ENCODE results near the gene TLR1. TPM values are rescaled to one million over a fixed set of nuclear protein-coding genes. Genes with fewer than 3 reads are reported as not detected.

Gene TLR1, protein sequence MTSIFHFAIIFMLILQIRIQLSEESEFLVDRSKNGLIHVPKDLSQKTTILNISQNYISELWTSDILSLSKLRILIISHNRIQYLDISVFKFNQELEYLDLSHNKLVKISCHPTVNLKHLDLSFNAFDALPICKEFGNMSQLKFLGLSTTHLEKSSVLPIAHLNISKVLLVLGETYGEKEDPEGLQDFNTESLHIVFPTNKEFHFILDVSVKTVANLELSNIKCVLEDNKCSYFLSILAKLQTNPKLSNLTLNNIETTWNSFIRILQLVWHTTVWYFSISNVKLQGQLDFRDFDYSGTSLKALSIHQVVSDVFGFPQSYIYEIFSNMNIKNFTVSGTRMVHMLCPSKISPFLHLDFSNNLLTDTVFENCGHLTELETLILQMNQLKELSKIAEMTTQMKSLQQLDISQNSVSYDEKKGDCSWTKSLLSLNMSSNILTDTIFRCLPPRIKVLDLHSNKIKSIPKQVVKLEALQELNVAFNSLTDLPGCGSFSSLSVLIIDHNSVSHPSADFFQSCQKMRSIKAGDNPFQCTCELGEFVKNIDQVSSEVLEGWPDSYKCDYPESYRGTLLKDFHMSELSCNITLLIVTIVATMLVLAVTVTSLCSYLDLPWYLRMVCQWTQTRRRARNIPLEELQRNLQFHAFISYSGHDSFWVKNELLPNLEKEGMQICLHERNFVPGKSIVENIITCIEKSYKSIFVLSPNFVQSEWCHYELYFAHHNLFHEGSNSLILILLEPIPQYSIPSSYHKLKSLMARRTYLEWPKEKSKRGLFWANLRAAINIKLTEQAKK
- total RNA-seq: 10 to 100 TPM; 11.7 to 12.0 TPM

DNA sequence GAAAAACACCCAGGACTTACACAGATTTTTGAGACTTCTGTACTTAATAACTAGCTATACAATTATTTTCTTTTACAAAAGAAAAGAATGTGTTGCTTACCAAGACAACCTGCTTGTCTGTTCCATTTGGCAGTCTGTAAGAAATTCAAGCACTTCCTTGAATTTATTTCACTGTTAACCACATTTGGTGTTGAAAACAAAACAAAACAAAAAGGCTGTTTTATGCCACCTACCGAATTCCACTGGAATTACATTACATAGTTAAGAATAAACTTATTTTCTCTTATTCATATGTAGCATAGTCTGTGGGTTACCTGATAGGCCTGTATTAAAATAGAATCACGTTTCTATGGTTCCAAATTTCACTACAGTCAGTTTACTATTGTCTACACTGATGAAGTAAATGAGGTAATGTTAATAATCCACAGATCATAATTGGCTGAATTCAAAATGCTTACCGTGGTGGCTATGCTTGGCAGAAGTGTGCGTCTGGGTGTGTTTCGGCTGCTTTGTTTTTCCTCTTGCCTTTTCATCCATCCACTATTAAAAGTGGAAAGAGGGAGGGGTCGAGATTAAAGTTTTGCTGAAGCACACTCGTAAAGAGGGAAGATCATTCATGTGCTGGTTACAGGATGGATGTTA lies at the start of gene TLR1:
Gene TLR1 (minus strand): TSS at position 138 of the 642 bp plus-strand sequence. CDS start 5,960 bp downstream, outside the sequence.
- ChIA-PET POLR2A (interaction anchor here (0.7 to 3.3 kb wide), 12 partner anchors 9 to 628 kb away, joined by 3 to 18 read pairs (median 4); partner anchors contain the start of gene TLR10), CTCF (interaction anchor here (0.7 to 3.8 kb wide), 18 partner anchors 9 to 623 kb away, joined by 3 to 53 read pairs (median 5); partner anchors contain the start of genes TLR10 and TLR6)
- no peak for DNase-seq
- Mint-ChIP-seq H3K9me3 (peaks cover 25% of the 10 kb centered on the region), H3K27ac (peak within 1 kb of the TSS; percentile 85), H3K36me3 (ENCODE audit: low read depth) (peaks cover 38% of the 10 kb centered on the region), H3K4me1 (peaks cover 37% of the 10 kb centered on the region), H3K4me3 (peak within 1 kb of the TSS; percentile 80), H3K27me3 (no peaks in the 10 kb centered on the region)

- Mint-ChIP-seq H3K36me3 (ENCODE audit: low read depth) (peaks cover 19% of the 10 kb centered on the region), H3K27me3 (peaks cover 6% of the 10 kb centered on the region), H3K9me3 (peaks cover 12% of the 10 kb centered on the region), H3K27ac (no peak overlapping the region), H3K4me3 (no peak overlapping the region), H3K4me1 (peaks cover 3% of the 10 kb centered on the region)
- POLR2A ChIA-PET: interaction anchor here (0.7 kb wide), 1 partner anchor 10 kb away, joined by 3 read pairs; no protein-coding TSS in a partner anchor
- no peak for DNase-seq
- CTCF ChIA-PET: interaction anchor here (0.7 to 1.1 kb wide), 2 partner anchors 15 to 1015 kb away, joined by 3 to 4 read pairs; no protein-coding TSS in a partner anchor
Measured at GRCh38 chr4:38846015-38846414, 41.4 kb upstream of the TLR1 start.

DNA sequence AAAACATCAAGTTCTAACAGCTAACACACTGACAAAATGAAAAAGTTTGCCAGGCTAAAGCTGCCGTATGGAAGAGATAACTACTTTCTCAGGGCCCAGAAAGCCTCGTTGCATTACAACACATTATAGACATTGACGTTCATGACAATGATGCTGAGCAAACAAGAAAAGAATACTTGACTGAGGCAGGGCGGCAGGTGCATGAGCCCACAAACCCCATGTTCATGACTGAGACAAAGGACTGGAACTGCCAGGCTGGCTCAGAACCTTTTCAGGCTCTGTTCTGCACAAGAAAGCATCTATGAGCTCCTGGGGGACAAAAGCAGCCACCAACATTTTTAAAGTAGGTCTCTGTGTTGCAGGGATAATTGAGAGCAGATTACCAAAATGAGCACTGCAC lies 38.4 kb upstream of the TLR1 start:
- CTCF ChIA-PET: no interaction called here
- no peak overlapping the region for H3K27ac Mint-ChIP-seq
- peaks cover 4% of the 10 kb centered on the region for H3K36me3 Mint-ChIP-seq (ENCODE audit: low read depth)
- no peak for DNase-seq
- peaks cover 14% of the 10 kb centered on the region for H3K4me1 Mint-ChIP-seq
- no peak overlapping the region for H3K4me3 Mint-ChIP-seq
- no peaks in the 10 kb centered on the region for H3K9me3 Mint-ChIP-seq
- POLR2A ChIA-PET: no interaction called here
- H3K27me3 Mint-ChIP-seq: no peaks in the 10 kb centered on the region

- CTCF ChIA-PET: interaction anchor here (1.0 kb wide), 1 partner anchor 33 kb away, joined by 3 read pairs; the partner anchor contains the start of gene TLR1
- Mint-ChIP-seq H3K27ac (no peak overlapping the region), H3K4me1 (peaks cover 21% of the 10 kb centered on the region), H3K9me3 (peaks cover 17% of the 10 kb centered on the region), H3K4me3 (no peak overlapping the region), H3K27me3 (no peaks in the 10 kb centered on the region), H3K36me3 (ENCODE audit: low read depth) (peaks cover 15% of the 10 kb centered on the region)
- DNase-seq: no peak
- POLR2A ChIA-PET: no interaction called here
Measured at GRCh38 chr4:38837849-38838248, 33.3 kb upstream of the TLR1 start.

GRCh38 chr4:38837334-38837733 lies 32.7 kb upstream of the TLR1 start:
- CTCF ChIA-PET: no interaction called here
- Mint-ChIP-seq H3K27ac (no peak overlapping the region), H3K27me3 (no peaks in the 10 kb centered on the region), H3K36me3 (ENCODE audit: low read depth) (peaks cover 15% of the 10 kb centered on the region), H3K9me3 (peaks cover 17% of the 10 kb centered on the region), H3K4me1 (peaks cover 21% of the 10 kb centered on the region), H3K4me3 (no peak overlapping the region)
- DNase-seq: no peak
- POLR2A ChIA-PET: no interaction called here

DNA sequence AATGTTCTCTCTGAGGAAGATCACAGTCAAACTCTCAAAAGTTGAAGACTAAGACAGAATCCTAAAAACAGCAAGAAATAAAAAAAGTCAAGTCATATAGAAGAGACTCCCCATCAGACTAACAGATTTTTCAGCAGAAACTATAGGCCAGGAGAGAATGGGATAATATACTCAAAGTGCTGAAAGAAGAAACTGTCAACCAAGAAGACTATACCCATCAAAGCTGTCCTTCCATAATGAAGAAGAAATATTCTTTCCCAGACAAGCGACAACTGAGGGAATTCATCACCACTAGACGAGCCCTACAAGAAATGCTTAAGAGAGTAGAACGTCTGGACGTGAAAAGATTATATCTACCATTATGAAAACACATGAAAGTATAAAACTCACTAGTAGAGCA lies 30.0 kb upstream of the TLR1 start:
- Mint-ChIP-seq H3K4me3 (no peak overlapping the region), H3K27ac (no peak overlapping the region), H3K9me3 (peaks cover 17% of the 10 kb centered on the region), H3K36me3 (ENCODE audit: low read depth) (peaks cover 17% of the 10 kb centered on the region), H3K4me1 (peaks cover 21% of the 10 kb centered on the region), H3K27me3 (no peaks in the 10 kb centered on the region)
- DNase-seq: no peak
- CTCF ChIA-PET: interaction anchor here (1.1 to 1.2 kb wide), 2 partner anchors 26 to 73 kb away, joined by 3 read pairs; no protein-coding TSS in a partner anchor
- POLR2A ChIA-PET: no interaction called here

DNA sequence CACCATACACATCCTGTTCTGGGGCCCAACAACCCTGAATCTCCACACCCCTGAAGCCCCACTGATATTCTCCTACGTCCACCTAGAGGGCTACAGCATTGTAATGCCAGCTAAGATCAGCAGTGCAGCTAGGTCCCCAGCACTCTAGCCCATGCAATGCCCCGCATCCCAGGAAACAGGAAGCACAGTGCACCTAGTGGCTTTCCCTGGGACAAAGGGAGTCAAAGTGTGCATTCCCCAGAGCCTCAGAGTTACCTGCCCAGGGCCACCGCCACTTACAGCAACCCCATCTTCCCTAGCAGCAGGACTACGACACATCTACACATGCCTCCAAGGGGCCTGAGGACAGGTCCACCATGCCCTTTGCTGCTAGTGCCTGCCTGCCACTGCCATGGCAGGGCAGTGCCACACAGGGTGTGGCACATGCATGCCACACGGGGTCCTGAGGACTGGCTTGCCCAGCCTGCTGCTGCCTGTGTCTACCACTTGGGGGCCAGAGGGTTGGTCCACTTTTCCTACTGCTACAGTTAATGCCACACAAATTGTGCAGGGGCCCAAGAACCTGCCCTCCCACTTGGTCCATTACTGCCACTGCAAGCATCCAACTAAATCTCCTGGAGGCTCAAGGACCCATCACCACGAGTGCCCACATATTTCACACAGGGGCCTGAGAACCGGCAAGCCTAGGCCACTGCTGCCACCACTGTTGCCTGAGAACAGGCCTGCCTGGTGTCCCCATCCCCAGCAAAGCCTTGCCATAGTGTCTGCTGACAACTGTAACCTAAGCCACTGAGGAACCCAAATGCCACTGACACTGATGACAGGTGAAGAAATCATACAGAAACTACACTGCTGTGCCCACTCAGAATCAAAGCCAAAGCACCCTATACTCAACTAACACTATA lies 28.3 kb upstream of the TLR1 start:
- CTCF ChIA-PET: interaction anchor here (1.0 to 1.4 kb wide), 3 partner anchors 11 to 71 kb away, joined by 3 to 5 read pairs (median 3); no protein-coding TSS in a partner anchor
- Mint-ChIP-seq H3K4me1 (peaks cover 10% of the 10 kb centered on the region), H3K9me3 (peaks cover 17% of the 10 kb centered on the region), H3K36me3 (ENCODE audit: low read depth) (peaks cover 17% of the 10 kb centered on the region), H3K27ac (no peak overlapping the region), H3K4me3 (no peak overlapping the region), H3K27me3 (no peaks in the 10 kb centered on the region)
- POLR2A ChIA-PET: no interaction called here
- no peak for DNase-seq

- peaks cover 3% of the 10 kb centered on the region for H3K4me1 Mint-ChIP-seq
- ChIA-PET CTCF (interaction anchor here (1.0 to 1.4 kb wide), 3 partner anchors 10 to 27 kb away, joined by 3 to 5 read pairs (median 3); no protein-coding TSS in a partner anchor), POLR2A (no interaction called here)
- no peak for DNase-seq
- peaks cover 15% of the 10 kb centered on the region for H3K36me3 Mint-ChIP-seq (ENCODE audit: low read depth)
- no peak overlapping the region for H3K4me3 Mint-ChIP-seq
- H3K27ac Mint-ChIP-seq: no peak overlapping the region
- peaks cover 17% of the 10 kb centered on the region for H3K9me3 Mint-ChIP-seq
- no peaks in the 10 kb centered on the region for H3K27me3 Mint-ChIP-seq
Measured at GRCh38 chr4:38832206-38832605, 27.6 kb upstream of the TLR1 start.

DNA sequence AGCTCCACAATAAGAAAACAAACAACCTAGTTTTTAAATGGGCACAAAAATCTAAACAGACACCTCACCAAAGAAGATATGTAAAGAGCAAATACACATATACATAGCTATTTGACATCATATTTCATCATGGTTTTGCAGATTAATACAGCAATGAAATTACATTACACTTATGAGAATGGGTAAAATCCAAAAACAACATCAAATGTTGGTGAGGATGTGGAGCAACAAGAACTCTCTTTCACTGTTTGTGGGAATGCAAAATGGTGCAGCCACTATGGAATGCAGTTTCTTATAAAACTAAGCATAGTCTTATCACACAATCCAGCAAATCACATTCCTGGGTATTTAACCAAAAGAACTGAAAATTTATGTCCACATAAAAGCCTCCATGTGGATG lies 27.1 kb upstream of the TLR1 start:
- Mint-ChIP-seq H3K27ac (no peak overlapping the region), H3K4me1 (no peaks in the 10 kb centered on the region), H3K9me3 (peaks cover 17% of the 10 kb centered on the region), H3K36me3 (ENCODE audit: low read depth) (peaks cover 14% of the 10 kb centered on the region), H3K27me3 (no peaks in the 10 kb centered on the region), H3K4me3 (no peak overlapping the region)
- CTCF ChIA-PET: interaction anchor here (1.0 to 1.4 kb wide), 3 partner anchors 10 to 26 kb away, joined by 3 to 5 read pairs (median 3); no protein-coding TSS in a partner anchor
- POLR2A ChIA-PET: no interaction called here
- no peak for DNase-seq

DNA sequence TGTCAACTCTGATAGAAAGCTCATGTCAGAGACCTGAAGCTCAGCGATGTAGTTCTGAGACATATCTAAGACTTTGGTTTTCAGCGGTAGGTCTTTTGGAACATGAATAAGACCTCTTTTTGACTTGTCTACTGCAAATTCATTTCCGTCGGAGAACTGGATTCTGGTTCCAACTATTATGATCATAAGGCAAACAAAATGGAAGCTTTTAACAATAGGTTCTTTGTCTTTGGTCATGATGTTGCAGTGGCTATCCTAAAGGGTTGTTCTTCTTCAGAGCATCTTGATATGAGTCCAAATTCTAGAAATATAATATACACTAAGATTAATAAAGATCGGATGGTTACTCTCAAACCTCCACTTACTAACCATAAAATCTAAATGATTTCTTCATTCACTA lies 24.6 kb upstream of the TLR1 start:
- ChIA-PET POLR2A (no interaction called here), CTCF (interaction anchor here (1.0 to 1.4 kb wide), 2 partner anchors 31 to 70 kb away, joined by 3 to 5 read pairs; no protein-coding TSS in a partner anchor)
- Mint-ChIP-seq H3K27me3 (no peaks in the 10 kb centered on the region), H3K27ac (no peak overlapping the region), H3K4me1 (no peaks in the 10 kb centered on the region), H3K36me3 (ENCODE audit: low read depth) (peaks cover 19% of the 10 kb centered on the region), H3K9me3 (peaks cover 22% of the 10 kb centered on the region), H3K4me3 (no peak overlapping the region)
- DNase-seq: no peak

GRCh38 chr4:38823766-38824165 lies 19.2 kb upstream of the TLR1 start:
- Mint-ChIP-seq H3K27me3 (no peaks in the 10 kb centered on the region), H3K4me3 (no peak overlapping the region), H3K4me1 (peaks cover 19% of the 10 kb centered on the region), H3K9me3 (peaks cover 26% of the 10 kb centered on the region), H3K27ac (no peak overlapping the region), H3K36me3 (ENCODE audit: low read depth) (peaks cover 26% of the 10 kb centered on the region)
- no peak for DNase-seq
- ChIA-PET CTCF (no interaction called here), POLR2A (no interaction called here)

Data from activated CD4-positive, alpha-beta memory T cell treated with anti-CD3 and anti-CD28 coated beads, Interleukin-2, amount 10 ng/mL, durations not matched to agents 7 days and 5 days (primary cell).